Kidney epithelial cell (primary cell): ENCODE results near the gene RBM28. TPM values are rescaled to one million over a fixed set of nuclear protein-coding genes. Genes with fewer than 3 reads are reported as not detected.
"Not testable (repeated sequence)": the region's sequence is repeated elsewhere in the genome, so short reads cannot be mapped to it uniquely, and the experiment has no call there.

Source experiments
- DNase-seq: peaks from one replicate; pipeline ENCODE4 v3.0.0-alpha.2; 2010; ENCODE audit warnings: low read depth
- H3K27me3 ChIP-seq: 2 replicates; pipeline ENCODE4 v1.6.0; 2011; ENCODE audit warnings: low read length; ENCODE audit not compliant: control insufficient read depth, insufficient read depth
- H3K36me3 ChIP-seq: 2 replicates; pipeline ENCODE4 v1.5.1; 2011; ENCODE audit warnings: low read length; ENCODE audit not compliant: control insufficient read depth, insufficient read depth
- H3K4me3 ChIP-seq: 2 replicates; pipeline ENCODE4 v1.5.1; 2011; ENCODE audit warnings: low read depth, mild to moderate bottlenecking, control low read depth, low read length
- CTCF ChIP-seq: IDR thresholded peaks from 2 replicates; pipeline ENCODE4 v1.5.1; 2011; ENCODE audit warnings: mild to moderate bottlenecking, moderate library complexity, low read length, control low read depth, inconsistent platforms; ENCODE audit not compliant: insufficient read depth, poor library complexity, severe bottlenecking
- total RNA-seq: library from RNA; depleted of rRNA; stranded (reverse); fragments of >200 nt; gene quantifications from 2 replicates; pipeline ENCODE4 v1.2.3, GENCODE V29; 2015

Gene RBM28
- total RNA-seq, 1 donor from 2014 or later: 25.9 TPM

DNA sequence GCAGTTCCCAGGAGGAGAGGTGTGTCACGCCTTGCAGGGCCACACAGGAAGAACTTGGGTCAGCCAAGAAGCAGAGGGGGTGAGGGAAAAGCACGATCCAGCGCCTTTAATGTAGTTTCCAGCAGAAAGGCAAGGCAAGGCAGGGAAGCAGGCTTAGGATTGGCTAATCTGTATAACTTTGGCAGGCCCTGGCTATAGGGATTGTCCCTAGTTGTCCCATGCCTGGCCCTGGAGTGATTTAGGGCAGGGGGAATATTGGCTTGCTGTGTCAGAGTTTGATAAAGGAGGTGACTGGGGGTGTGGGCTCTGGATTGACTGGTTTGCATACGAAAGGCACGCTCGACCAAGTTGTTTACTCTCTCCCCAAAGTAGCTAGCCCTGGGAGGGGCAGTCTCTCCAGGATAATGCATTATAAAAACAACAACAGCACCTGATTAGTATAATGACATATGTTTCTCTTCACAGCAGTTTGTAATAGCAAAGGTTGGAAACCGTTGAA lies 44.5 kb downstream of the RBM28 start:
- no peak for TF ChIP-seq CTCF
- no peak for DNase-seq
- no peaks in the 10 kb centered on the region for H3K27me3 ChIP-seq
- no peak overlapping the region for H3K4me3 ChIP-seq
- no peaks in the 10 kb centered on the region for H3K36me3 ChIP-seq

GRCh38 chr7:128298004-128298403 lies 45.7 kb downstream of the RBM28 start:
- DNase-seq, H3K27me3 ChIP-seq, H3K4me3 ChIP-seq, H3K36me3 ChIP-seq: not testable (repeated sequence)

DNA sequence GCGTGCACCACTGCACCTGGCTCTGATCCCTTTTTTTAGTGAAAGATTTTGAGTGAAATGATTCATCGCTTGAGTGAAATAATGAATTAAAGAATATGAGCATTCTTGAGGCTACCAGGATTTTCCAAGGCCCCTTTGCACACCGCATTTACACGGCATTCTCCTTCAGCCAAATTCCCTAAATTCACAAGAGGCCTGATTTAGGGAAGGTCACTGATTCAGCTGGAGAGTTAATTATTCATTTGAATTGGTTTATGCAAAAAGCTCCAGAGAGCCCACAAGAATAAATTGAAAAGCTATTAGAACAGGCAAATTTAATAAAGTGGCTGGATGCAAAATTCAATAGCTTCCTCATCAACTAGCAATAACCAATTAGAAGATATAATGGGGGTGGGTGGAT lies 56.2 kb downstream of the RBM28 start:
- no peaks in the 10 kb centered on the region for H3K36me3 ChIP-seq
- H3K27me3 ChIP-seq: no peaks in the 10 kb centered on the region
- no peak for TF ChIP-seq CTCF
- no peak overlapping the region for H3K4me3 ChIP-seq
- no peak for DNase-seq

DNA sequence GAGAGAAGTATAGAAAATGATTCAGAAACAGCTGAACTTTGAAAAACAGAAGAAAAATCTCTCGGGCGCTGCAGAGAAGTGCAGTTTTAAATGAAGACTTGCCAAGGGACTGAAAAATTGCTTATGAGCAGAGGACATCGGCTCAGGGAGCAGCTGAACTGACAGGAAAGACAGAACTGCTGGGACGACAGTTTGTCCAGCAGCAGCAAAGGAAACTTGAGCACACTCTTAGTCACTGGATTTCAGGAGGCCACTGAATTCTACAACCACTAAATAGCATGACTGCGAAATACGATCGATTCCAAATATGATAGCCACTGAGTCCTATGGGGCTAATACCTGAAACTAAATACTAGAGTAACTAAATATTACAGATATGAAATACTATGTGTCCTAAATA lies 59.6 kb downstream of the RBM28 start:
- no peaks in the 10 kb centered on the region for H3K36me3 ChIP-seq
- H3K27me3 ChIP-seq: no peaks in the 10 kb centered on the region
- no peak for DNase-seq
- H3K4me3 ChIP-seq: no peak overlapping the region
- no peak for TF ChIP-seq CTCF

GRCh38 chr7:128281605-128282380 lies 61.9 kb downstream of the RBM28 start:
- H3K36me3 ChIP-seq: no peaks in the 10 kb centered on the region
- no peak for TF ChIP-seq CTCF
- no peak overlapping the region for H3K4me3 ChIP-seq
- DNase-seq: no peak
- H3K27me3 ChIP-seq: no peaks in the 10 kb centered on the region

GRCh38 chr7:128280451-128280850 lies 63.3 kb downstream of the RBM28 start:
- DNase-seq, H3K36me3 ChIP-seq, H3K27me3 ChIP-seq, H3K4me3 ChIP-seq: not testable (repeated sequence)
